OCI-LY7 (cell line): ENCODE results near the gene SPINT3. TPM values are rescaled to one million over a fixed set of nuclear protein-coding genes. Genes with fewer than 3 reads are reported as not detected.

Experiments
- BruUV-seq: library from RNA; stranded (reverse); fragments of 400-500 nt; replicated peaks from 2 replicates; lab custom pipeline; 2021; lab: Mats Ljungman, UMichigan
- CTCF ChIA-PET: fragments of 300-600 bp; sonication (Branson Sonifier 250); formaldehyde crosslinking; loops from one replicate; lab custom pipeline; 2022; ENCODE audit warnings: antibody characterized with exemption; ENCODE audit not compliant: unreplicated experiment; lab: Charles Lee
- POLR2A ChIA-PET: fragments of 300-600 bp; sonication (Branson Sonifier 250); formaldehyde crosslinking; loops from one replicate; lab custom pipeline; 2022; ENCODE audit warnings: antibody characterized with exemption; lab: Charles Lee
- DNase-seq: peaks from one replicate; pipeline ENCODE4 v3.0.0-alpha.2; 2015; ENCODE audit warnings: low spot score
- H2AFZ ChIP-seq: fragments of 200-600 bp; sonication (generic), shearing (Covaris generic); 2 replicates; pipeline ENCODE4 v1.6.1; 2014; ENCODE audit warnings: mild to moderate bottlenecking, antibody characterized with exemption, low read length, moderate library complexity
- H3K27ac ChIP-seq: fragments of 200-600 bp; sonication (generic); 2 replicates; pipeline ENCODE4 v1.5.1; 2014; ENCODE audit warnings: mixed run types, low read depth, mild to moderate bottlenecking, moderate library complexity, low read length, inconsistent platforms; ENCODE audit not compliant: poor library complexity, severe bottlenecking
- H3K36me3 ChIP-seq: fragments of 200-600 bp; sonication (generic); 2 replicates; pipeline ENCODE4 v1.6.1; 2014; ENCODE audit warnings: mild to moderate bottlenecking, antibody characterized with exemption, low read length, moderate library complexity, mixed read lengths; ENCODE audit not compliant: insufficient read depth
- H3K4me1 ChIP-seq: fragments of 200-600 bp; sonication (generic); 2 replicates; pipeline ENCODE4 v1.5.1; 2014; ENCODE audit warnings: mild to moderate bottlenecking, low read length; ENCODE audit not compliant: insufficient read depth, poor library complexity, severe bottlenecking
- H3K4me2 ChIP-seq: fragments of 200-600 bp; sonication (generic); 2 replicates; pipeline ENCODE4 v1.6.1; 2014; ENCODE audit warnings: mild to moderate bottlenecking, low read length
- H3K4me3 ChIP-seq: fragments of 200-600 bp; sonication (generic); 2 replicates; pipeline ENCODE4 v1.5.1; 2014; ENCODE audit warnings: mild to moderate bottlenecking, low read depth, low read length; ENCODE audit not compliant: poor library complexity, severe bottlenecking
- H3K79me2 ChIP-seq: fragments of 200-600 bp; sonication (generic); 2 replicates; pipeline ENCODE4 v1.6.1; 2016; ENCODE audit warnings: low read depth, mild to moderate bottlenecking, low read length, moderate library complexity, mixed read lengths; ENCODE audit not compliant: insufficient read depth
- H3K9me2 ChIP-seq: fragments of 200-600 bp; sonication (generic); 2 replicates; pipeline ENCODE4 v1.6.1; 2016; ENCODE audit warnings: mild to moderate bottlenecking, low read length, mixed read lengths; ENCODE audit not compliant: insufficient read depth
- H3K9me3 ChIP-seq: fragments of 200-600 bp; sonication (generic); 2 replicates; pipeline ENCODE4 v1.6.1; 2014; ENCODE audit warnings: mild to moderate bottlenecking, mixed run types, low read length, mixed read lengths
- H4K20me1 ChIP-seq: fragments of 200-600 bp; sonication (generic); 2 replicates; pipeline ENCODE4 v1.6.1; 2014; ENCODE audit warnings: mild to moderate bottlenecking, antibody characterized with exemption, low read length, moderate library complexity, mixed read lengths; ENCODE audit not compliant: insufficient read depth
- EZH2phosphoT487 ChIP-seq: fragments of 200-600 bp; sonication (generic); IDR thresholded peaks from 2 replicates; pipeline ENCODE4 v1.6.1; 2018; ENCODE audit warnings: low read depth, borderline replicate concordance, mild to moderate bottlenecking, mixed run types, antibody characterized with exemption, low read length, moderate library complexity, mixed read lengths
- intact Hi-C: fragments of 100-400 bp; cut with micrococcal nuclease; formaldehyde crosslinking; loops from one replicate; pipeline ENCODE4 v1.10.0; 2022; ENCODE audit not compliant: unreplicated experiment
- total RNA-seq, 2 experiments: library from RNA; depleted of rRNA in 1 of 2; stranded (reverse); fragments of >200 nt in 1 of 2; shearing (Covaris generic) in 1 of 2; gene quantifications; 2 replicates each; pipeline ENCODE4 v1.2.3, GENCODE V29; 2014 to 2022
- TF ChIP-seq, protein P1 (sequence below): fragments of 200-600 bp; sonication (generic); conservative IDR thresholded peaks from 2 replicates; pipeline ENCODE4 v1.5.1; 2014; ENCODE audit warnings: mild to moderate bottlenecking, antibody characterized with exemption, low read length, moderate library complexity, mixed read lengths

Gene SPINT3
- total RNA-seq, 2 experiments from 2014 or later = not detected

DNA sequence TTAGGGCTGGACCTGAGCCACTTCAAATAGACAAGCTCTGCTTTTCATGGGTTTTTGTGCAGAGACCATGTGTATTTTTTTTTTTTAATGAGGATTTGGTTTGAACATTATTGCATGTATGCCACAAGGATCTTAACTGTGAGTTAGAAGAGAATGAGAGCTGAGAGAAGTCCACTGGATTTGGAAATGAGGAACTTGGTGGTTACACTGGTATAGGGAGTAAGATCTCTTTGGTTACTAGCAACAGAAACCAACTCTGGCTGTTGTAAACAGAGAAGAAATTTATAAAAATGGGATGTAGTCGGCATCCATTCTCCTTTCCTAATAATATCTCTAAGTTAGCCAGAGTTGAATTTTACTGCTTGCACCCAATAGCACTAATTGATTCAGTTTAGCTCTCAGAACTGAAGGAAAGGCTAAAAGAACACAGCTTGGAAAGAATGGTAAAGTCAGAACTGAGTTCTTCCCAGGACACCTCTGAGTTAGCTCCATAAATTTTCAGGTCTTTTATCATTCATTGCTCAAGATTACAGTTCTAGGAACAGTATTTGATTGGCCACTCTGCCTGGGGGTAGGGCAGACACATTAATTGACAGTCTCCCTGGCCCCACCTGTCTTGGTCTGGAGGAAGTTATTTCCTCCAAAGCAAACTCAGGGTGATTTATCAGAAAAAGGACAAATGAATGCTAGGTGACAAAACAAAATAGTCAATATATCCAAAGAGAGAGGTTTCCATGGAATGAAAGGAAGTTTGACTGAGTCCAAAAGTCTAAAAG is 49.7 kb downstream of the SPINT3 start:
- Histone ChIP-seq H3K9me2 (no peaks in the 10 kb centered on the region), H3K4me3 (no peak overlapping the region), H4K20me1 (no peaks in the 10 kb centered on the region), H3K4me2 (no peak overlapping the region), H3K27ac (no peak overlapping the region), H3K79me2 (no peaks in the 10 kb centered on the region), H3K9me3 (no peaks in the 10 kb centered on the region), H3K4me1 (no peaks in the 10 kb centered on the region), H3K36me3 (no peaks in the 10 kb centered on the region), H2AFZ (no peak overlapping the region)
- ChIA-PET CTCF (no interaction called here), POLR2A (interaction anchor here (0.5 to 0.7 kb wide), 3 partner anchors 14 to 53 kb away, joined by 3 read pairs; no protein-coding TSS in a partner anchor)
- BruUV-seq = no TSS peak
- no peak for DNase-seq
- no peak for TF ChIP-seq EZH2phosphoT487
- TF ChIP-seq, protein P1, sequence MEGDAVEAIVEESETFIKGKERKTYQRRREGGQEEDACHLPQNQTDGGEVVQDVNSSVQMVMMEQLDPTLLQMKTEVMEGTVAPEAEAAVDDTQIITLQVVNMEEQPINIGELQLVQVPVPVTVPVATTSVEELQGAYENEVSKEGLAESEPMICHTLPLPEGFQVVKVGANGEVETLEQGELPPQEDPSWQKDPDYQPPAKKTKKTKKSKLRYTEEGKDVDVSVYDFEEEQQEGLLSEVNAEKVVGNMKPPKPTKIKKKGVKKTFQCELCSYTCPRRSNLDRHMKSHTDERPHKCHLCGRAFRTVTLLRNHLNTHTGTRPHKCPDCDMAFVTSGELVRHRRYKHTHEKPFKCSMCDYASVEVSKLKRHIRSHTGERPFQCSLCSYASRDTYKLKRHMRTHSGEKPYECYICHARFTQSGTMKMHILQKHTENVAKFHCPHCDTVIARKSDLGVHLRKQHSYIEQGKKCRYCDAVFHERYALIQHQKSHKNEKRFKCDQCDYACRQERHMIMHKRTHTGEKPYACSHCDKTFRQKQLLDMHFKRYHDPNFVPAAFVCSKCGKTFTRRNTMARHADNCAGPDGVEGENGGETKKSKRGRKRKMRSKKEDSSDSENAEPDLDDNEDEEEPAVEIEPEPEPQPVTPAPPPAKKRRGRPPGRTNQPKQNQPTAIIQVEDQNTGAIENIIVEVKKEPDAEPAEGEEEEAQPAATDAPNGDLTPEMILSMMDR = no peak
- intact Hi-C loops = no loop called here

DNA sequence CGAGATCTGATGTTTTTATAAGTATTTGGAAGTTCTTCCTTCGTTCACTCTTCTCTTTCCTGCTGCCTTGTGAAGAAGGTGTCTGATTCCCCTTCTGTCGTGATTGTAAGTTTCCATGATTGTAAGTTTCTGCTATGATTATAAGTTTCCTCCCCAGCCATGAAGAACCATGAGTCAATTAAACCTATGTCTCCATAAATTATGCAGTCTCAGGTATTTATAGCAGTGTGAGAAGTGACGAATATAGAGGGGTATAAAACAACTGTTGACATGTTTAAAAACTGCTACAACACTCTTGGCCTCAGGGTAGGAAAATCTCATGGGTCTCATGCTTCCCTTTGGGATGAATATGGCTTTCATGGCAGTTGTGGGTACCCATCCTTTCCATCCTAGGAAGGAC is 51.7 kb downstream of the SPINT3 start:
- H3K4me2 ChIP-seq = no peak overlapping the region
- TF ChIP-seq EZH2phosphoT487 = no peak
- TF ChIP-seq, protein P1 = no peak
- H2AFZ ChIP-seq = no peak overlapping the region
- intact Hi-C loops = no loop called here
- H3K9me3 ChIP-seq = no peaks in the 10 kb centered on the region
- no peak overlapping the region for H3K4me3 ChIP-seq
- H3K4me1 ChIP-seq = no peaks in the 10 kb centered on the region
- ChIA-PET CTCF (no interaction called here), POLR2A (no interaction called here)
- no peaks in the 10 kb centered on the region for H3K79me2 ChIP-seq
- BruUV-seq = no TSS peak
- H3K36me3 ChIP-seq = no peaks in the 10 kb centered on the region
- H3K9me2 ChIP-seq = no peaks in the 10 kb centered on the region
- H4K20me1 ChIP-seq = no peaks in the 10 kb centered on the region
- no peak overlapping the region for H3K27ac ChIP-seq
- no peak for DNase-seq
